Thoracic aorta (tissue), 2 donors: ENCODE data around the gene SCAMP4. TPM values are rescaled to one million over a fixed set of nuclear protein-coding genes. Genes with fewer than 3 reads are reported as not detected.

ENCODE experiments used
- ATAC-seq: fragments of 150-250 bp; one replicate; pipeline ENCODE4 v1.8.0; 2017; ENCODE audit warnings: low read depth; ENCODE audit not compliant: insufficient number of reproducible peaks, low FRiP score
- DNase-seq: peaks from one replicate; pipeline ENCODE4 v3.0.0-alpha.2; 2020; ENCODE audit warnings: low spot score
- H3K27ac ChIP-seq, 2 donors: fragments of 200-600 bp; sonication (generic); 1 replicate in 1 of 2; 2 replicates in 1 of 2; pipeline ENCODE4 v1.5.1; 2016; ENCODE audit warnings: mild to moderate bottlenecking in 2 of 2, moderate library complexity in 2 of 2
- H3K27me3 ChIP-seq: fragments of 200-600 bp; sonication (generic); replicated peaks from 2 replicates; pipeline ENCODE4 v1.6.0; 2016; ENCODE audit warnings: mild to moderate bottlenecking; ENCODE audit not compliant: insufficient read depth
- H3K36me3 ChIP-seq: fragments of 200-600 bp; sonication (generic); one replicate; pipeline ENCODE4 v1.5.1; 2016
- H3K4me1 ChIP-seq, 2 donors: fragments of 200-600 bp; sonication (generic); 1 replicate in 1 of 2; 2 replicates in 1 of 2; pipeline versions ENCODE4 v1.5.1 to v1.6.0; 2016; ENCODE audit warnings: low read depth in 2 of 2, mild to moderate bottlenecking in 1 of 2; ENCODE audit not compliant: control insufficient read depth in 1 of 2
- H3K4me3 ChIP-seq: fragments of 200-600 bp; sonication (generic); 2 replicates; pipeline ENCODE4 v1.5.1; 2016; ENCODE audit warnings: mild to moderate bottlenecking
- H3K9me3 ChIP-seq: fragments of 200-600 bp; sonication (generic); 2 replicates; pipeline ENCODE4 v1.5.1; 2016
- CTCF ChIP-seq: fragments of 200-600 bp; sonication (generic); IDR thresholded peaks from one replicate; pipeline ENCODE4 v1.5.1; 2019; ENCODE audit warnings: antibody characterized with exemption
- total RNA-seq, 2 donors: library from RNA; depleted of rRNA; stranded (reverse); fragments of >200 nt; gene quantifications; one replicate each; pipeline versions ENCODE4 v1.1.0 to v1.2.3, GENCODE V29; 2016

The SCAMP4 gene
- total RNA-seq, 2 donors from 2014 or later: 44.1 to 73.7 TPM

- ATAC-seq (no peak), DNase-seq (no peak)
- H3K36me3 ChIP-seq: no peaks in the 10 kb centered on the region
- no peak for TF ChIP-seq CTCF
- peaks cover 6 to 15% of the 10 kb centered on the region in 2 donors for H3K4me1 ChIP-seq
- H3K4me3 ChIP-seq: no peak overlapping the region
- no peaks in the 10 kb centered on the region for H3K27me3 ChIP-seq
- H3K27ac ChIP-seq: no peak overlapping the region
- H3K9me3 ChIP-seq: no peaks in the 10 kb centered on the region
Observed at GRCh38 chr19:1933942-1934341, 28.7 kb downstream of the SCAMP4 start.

- no peak overlapping the region for H3K27ac ChIP-seq
- no peak for ATAC-seq
- no peaks in the 10 kb centered on the region for H3K9me3 ChIP-seq
- H3K4me3 ChIP-seq: no peak overlapping the region
- no peaks in the 10 kb centered on the region for H3K36me3 ChIP-seq
- no peak for DNase-seq
- no peak for TF ChIP-seq CTCF
- H3K27me3 ChIP-seq: no peaks in the 10 kb centered on the region
- H3K4me1 ChIP-seq: peaks cover 3 to 16% of the 10 kb centered on the region in 2 donors
Observed at GRCh38 chr19:1935484-1936208, 30.4 kb downstream of the SCAMP4 start.

GRCh38 chr19:1936430-1936829 is 31.2 kb downstream of the SCAMP4 start:
- no peak for ATAC-seq
- Histone ChIP-seq H3K9me3 (no peaks in the 10 kb centered on the region), H3K36me3 (no peaks in the 10 kb centered on the region), H3K4me3 (no peak overlapping the region), H3K27me3 (no peaks in the 10 kb centered on the region), H3K4me1 (peaks cover 3 to 16% of the 10 kb centered on the region in 2 donors), H3K27ac (no peak overlapping the region)
- no peak for TF ChIP-seq CTCF
- DNase-seq: no peak

GRCh38 chr19:1936916-1937610 is 31.9 kb downstream of the SCAMP4 start:
- no peak for DNase-seq
- TF ChIP-seq CTCF: no peak
- no peak overlapping the region for H3K27ac ChIP-seq
- H3K4me3 ChIP-seq: no peak overlapping the region
- H3K27me3 ChIP-seq: no peaks in the 10 kb centered on the region
- no peaks in the 10 kb centered on the region for H3K9me3 ChIP-seq
- ATAC-seq: no peak
- H3K4me1 ChIP-seq: peaks cover 3 to 16% of the 10 kb centered on the region in 2 donors
- H3K36me3 ChIP-seq: no peaks in the 10 kb centered on the region

- no peak overlapping the region for H3K27ac ChIP-seq
- no peak for TF ChIP-seq CTCF
Observed at GRCh38 chr19:1938071-1938470, 32.9 kb downstream of the SCAMP4 start.

More at GRCh38 chr19:1938071-1938470, 32.9 kb downstream of the SCAMP4 start:
- H3K4me3 ChIP-seq: no peak overlapping the region
- no peaks in the 10 kb centered on the region for H3K36me3 ChIP-seq
- no peaks in the 10 kb centered on the region for H3K27me3 ChIP-seq
- no peaks in the 10 kb centered on the region for H3K9me3 ChIP-seq
- DNase-seq (no peak), ATAC-seq (no peak)
- peaks cover 8 to 24% of the 10 kb centered on the region in 2 donors for H3K4me1 ChIP-seq
